HG02970 (cell line): ENCODE measurements around the gene INO80.
A peak's percentile ranks its signal among the peaks of the same experiment; 100 is the strongest.
"Not testable (repeated sequence)": the region's sequence is repeated elsewhere in the genome, so short reads cannot be mapped to it uniquely, and the experiment has no call there.

Source experiments
- ATAC-seq: cut with Tn5 transposase; IDR thresholded peaks from one replicate; pipeline ENCODE4 v1.9.1; 2021; ENCODE audit warnings: mild to moderate bottlenecking, moderate library complexity, moderate number of reproducible peaks; ENCODE audit not compliant: unreplicated experiment, low FRiP score

The INO80 gene

DNA sequence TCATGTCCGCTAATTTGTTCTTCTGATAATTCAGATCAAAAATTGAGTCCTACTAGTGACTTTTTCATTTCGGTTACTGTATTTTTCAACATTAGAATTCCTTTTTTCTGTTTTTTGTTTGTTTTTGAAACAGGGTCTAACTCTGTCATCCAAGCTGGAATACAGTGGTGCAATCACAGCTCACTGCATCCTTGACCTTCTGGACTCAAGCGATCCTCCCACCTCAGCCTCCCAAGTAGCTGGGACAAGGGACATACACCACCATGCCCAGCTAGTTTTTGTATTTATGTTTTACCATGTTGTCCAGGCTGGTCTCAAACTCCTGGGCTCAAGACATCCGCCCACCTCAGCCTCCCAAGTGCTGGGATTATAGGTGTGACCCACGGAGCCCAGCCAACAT lies 8.0 kb upstream of the INO80 start:
- no peak for ATAC-seq

- ATAC-seq: no peak
These were observed 6.8 kb upstream of the INO80 start for GRCh38 chr15:41122849-41123248.

DNA sequence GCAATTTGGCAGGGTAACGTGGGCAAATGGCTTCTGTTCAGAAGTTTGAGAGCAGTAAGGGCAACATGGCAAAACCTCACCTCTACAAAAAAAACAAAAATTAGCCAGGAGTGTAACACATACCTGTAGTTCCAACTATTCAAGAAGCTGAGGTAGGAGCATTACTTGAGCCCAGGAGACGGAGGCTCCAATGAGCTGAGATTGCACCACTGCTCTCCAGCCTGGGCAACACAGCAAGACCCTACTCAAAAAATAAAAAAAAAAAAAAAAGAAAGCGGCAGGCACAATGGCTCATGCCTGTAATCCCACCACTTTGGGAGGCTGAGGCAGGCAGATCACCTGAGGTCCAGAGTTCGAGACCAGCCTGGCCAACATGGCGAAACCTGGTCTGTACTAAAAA lies 5.9 kb upstream of the INO80 start:
- ATAC-seq: no peak

- no peak for ATAC-seq
These were observed 827 bp upstream of the INO80 start for GRCh38 chr15:41116962-41117252.

GRCh38 chr15:41115652-41116115 lies 396 bp downstream of the INO80 start:
- peak; percentile 52 for ATAC-seq

DNA sequence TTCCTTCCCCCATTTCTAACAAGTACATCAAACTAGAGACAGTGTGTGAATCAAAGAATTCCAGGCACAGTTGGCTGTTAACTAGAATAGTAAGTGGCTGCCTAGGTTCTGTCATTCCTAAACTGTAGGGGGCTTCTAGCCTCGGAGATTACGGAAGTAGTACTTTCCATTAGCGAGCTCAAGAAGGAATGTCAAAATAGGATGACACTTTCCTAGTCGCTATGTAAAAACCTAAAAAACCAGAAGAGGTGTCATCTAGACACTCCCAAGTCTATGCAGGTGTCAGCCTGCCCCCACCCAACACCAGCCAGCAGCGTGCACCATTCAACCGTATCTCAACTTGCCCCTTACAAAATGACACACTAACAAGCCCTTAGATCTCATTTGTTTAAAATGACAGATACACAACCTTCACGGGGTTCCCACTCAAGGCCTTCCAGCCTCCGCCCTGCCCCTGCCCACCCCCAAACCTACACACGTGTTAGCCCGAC lies 874 bp downstream of the INO80 start:
- ATAC-seq: no peak

- ATAC-seq: no peak
These were observed 9.1 kb downstream of the INO80 start for GRCh38 chr15:41106947-41107346.

DNA sequence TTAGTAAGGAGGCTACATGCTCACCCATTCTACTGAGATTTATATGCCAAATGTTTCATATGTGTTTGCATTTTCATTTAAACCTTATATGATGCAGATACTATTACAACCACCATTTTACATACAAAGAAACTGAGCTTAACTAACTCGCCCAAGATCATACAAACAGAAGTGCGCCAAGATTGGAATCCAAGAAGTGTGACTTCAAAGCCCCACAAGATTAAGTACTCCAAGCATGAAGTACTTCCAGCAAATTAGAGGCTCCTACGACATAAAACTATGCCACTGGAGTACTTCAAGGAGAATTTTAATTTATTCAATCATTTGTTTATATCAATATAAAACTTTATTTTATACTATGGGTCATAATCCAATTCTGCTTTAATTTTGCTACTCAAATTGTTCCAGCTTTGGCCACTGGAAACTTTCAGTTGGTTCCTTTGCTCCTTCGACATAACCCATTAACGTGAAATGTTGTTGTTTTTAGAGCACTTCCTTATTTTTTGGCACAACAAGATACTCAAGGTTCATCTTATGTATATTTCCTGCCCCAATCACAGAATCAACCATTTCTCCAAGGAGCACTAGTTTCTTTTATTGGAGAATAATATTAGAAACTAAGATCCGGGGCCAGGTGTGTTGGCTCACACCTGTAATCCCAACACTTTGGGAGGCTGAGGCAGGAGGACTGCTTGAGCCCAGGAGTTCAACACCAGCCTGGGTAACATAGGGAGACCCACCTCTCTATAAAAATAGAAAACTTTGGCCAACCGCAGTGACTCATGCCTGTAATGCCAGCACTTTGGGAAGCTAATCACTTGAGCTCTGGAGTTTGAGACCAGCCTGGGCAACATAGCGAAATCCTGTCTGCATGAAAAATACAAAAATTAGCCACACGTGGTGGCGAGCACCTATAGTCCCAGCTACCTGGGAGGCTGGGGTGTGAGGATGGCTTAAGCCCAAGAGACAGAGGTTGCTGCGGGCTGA lies 10.4 kb downstream of the INO80 start:
- no peak for ATAC-seq

- no peak for ATAC-seq
These were observed 11.8 kb downstream of the INO80 start for GRCh38 chr15:41104234-41104633.

DNA sequence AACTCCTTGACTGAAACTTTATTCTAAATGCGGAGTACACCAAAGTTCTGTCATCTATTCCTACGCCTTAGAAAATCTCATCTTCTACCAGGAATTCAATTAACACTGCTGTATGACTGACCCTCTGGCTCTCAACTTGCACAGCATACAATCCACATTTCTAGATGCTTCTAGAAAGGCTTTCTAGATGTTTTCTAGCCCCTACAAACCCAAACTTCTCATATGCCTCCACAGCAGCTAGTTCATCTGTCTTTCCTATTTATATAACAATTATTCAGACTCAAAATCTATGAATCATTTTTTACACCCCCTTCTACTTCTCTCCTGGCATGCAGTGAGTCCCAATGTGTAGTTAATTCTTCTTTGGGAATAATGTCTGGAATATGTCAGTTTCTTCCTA lies 13.2 kb downstream of the INO80 start:
- no peak for ATAC-seq

DNA sequence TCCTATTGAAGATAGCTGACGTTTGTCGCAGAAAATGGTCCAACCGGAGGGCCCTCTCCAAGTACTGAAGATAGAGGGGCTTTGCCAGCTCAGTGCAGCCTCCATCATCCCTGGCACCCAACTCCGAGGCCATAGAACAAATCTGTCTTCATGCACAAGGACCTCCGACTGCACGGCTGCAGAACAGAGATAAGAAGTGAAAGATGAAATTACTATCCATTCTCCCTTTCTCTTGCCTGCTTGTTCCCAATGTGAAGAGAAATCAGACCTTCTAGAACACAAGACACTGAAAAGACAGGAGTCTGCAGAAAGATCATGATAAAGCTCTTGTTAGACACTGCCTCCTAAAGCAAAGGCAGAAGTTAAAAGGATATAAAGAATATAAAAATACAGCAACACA lies 19.9 kb downstream of the INO80 start:
- ATAC-seq: no peak

GRCh38 chr15:41085029-41085428 lies 31.1 kb downstream of the INO80 start:
- ATAC-seq: no peak

DNA sequence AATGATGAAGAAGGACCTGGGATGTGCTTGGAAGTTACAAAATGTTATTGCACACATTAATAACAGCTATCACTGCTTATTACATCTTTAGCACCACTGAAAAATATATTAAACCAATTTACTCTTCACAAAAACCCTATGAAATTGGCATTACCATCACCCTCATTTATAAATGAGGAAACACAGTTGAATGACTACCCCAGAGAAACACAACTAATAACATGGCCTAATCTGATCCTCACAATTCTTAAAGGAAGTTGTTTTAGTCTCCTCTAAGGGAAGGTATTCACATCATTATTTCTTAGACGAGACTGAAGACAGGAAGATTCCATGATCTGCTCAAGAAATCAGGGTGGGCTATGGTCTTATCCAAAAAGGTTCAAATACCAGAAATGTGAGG lies 35.9 kb downstream of the INO80 start:
- no peak for ATAC-seq

DNA sequence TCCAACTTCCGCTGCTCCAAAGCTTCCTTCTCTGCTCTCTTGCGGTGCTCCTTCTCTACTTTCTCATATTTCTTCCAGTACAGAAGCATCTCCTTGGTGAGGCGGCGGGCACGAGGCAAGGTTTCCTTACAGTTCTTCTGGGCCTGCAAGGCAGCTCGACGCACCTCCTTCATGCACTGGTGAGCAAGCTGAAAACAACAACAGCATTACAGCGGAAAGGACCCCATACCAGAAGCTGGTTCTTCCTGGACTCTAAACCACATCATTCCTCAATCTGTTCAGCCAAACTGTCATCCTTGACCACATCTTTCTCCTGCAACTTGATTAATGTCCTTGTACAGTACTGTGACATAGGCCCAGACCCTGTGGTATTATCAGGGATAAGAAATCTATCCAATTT lies 36.4 kb downstream of the INO80 start:
- ATAC-seq: no peak

GRCh38 chr15:41078879-41079278 lies 37.2 kb downstream of the INO80 start:
- not testable (repeated sequence) for ATAC-seq

DNA sequence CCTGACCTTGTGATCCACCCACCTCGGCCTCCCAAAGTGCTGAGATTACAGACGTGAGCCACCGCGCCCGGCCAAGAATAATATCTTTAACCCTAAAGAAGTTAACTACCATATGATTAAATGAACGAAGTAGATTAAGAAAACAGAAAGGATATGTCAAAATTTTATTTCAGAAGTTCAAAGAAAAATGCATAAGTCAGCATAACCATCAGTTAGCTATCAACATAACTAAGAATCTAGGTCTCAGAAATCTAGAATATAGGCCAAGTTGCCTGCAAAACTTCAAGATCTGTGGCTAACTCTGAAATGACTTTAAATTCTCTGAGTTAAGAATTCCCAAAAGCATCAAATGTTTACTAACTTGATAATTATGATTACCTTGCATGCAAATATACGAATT lies 38.0 kb downstream of the INO80 start:
- no peak for ATAC-seq

- no peak for ATAC-seq
These were observed 43.1 kb downstream of the INO80 start for GRCh38 chr15:41073028-41073427.

DNA sequence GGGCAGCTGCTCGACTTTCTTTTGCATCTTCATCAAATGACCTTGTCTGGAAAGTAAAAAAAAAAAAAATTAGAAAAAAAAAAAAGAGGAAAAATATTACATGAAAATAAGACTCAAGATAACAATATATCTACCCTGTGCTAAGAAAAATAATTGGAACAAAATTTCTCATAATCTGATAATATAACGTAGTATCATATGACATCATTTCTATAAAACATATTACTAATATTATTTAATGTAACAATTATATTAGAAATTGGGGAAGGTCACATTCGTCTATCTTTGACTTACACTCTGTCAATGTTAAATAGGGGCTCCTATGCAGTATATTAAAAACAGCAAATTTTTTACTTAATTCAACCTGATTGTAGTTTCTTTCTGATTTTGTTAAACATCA lies 44.1 kb downstream of the INO80 start:
- no peak for ATAC-seq

GRCh38 chr15:41066516-41066915 lies 49.6 kb downstream of the INO80 start:
- ATAC-seq: no peak

GRCh38 chr15:41061667-41062066 lies 54.4 kb downstream of the INO80 start:
- no peak for ATAC-seq

- ATAC-seq: no peak
These were observed 55.6 kb downstream of the INO80 start for GRCh38 chr15:41060505-41060904.

- no peak for ATAC-seq
These were observed 59.3 kb downstream of the INO80 start for GRCh38 chr15:41056810-41057209.
